ENCODE data around the gene GPR108.
"Not testable (repeated sequence)": the region's sequence is repeated elsewhere in the genome, so short reads cannot be mapped to it uniquely, and the experiment has no call there.

The GPR108 gene

DNA sequence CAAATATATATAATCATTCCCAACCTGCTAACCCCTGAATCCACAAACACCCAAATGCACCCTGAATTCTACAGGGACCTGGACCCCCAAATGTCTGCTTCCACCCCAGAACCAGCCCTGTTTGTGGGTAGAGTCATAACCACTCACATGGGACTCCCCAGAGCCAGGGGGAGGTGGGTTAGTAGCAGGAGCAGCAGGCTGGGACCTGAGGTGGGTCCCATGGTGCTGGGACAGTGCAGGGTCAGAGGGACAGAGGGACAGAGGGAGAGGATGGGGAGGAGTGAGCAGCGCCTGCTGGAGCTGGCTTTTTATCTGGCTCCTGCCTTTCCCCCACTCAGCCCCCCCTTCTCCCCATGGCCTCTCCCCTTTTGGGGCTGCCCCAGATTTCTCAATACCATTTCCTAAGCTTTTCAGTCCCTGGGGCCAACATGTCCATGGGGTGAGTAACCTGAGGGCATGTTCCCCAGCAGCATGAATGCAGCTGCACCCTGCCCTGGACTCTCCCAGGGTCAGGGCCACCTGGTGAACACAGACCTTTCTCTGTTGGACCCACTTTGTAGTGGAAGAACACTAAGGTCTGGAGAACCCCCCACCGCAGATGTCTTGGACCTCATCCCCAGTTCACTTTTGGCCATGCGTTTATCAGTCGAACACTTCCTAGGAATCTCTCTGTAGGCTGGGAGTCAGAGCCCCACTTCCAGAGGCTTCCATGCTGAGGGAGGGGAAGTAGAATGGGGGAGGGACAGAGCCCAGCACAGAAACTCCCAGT is 16.8 kb downstream of the GPR108 start, which contains the start of gene C3:
TSS of gene C3 (minus strand) at position 282 of the 769 bp plus-strand sequence. CDS start at position 221, 61 bp downstream.
- DNase-seq (ENCODE audit: low read depth) = peak; percentile 87

DNA sequence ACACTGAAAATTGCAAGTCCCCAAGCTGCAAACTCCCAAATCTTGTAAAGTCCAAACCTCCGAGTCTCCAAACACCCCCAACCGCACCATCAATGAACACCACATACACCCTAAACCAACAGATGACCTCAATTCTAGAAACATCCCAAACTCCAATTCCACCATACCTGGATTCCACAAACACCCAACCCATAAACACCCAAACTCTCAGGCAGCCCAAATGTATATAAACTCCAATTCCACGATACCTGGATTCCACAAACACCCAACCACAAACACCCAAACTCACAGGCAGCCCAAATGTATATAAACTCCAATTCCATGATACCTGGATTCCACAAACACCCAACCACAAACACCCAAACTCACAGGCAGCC is 17.4 kb downstream of the GPR108 start:
- DNase-seq (ENCODE audit: low read depth) = no peak

DNA sequence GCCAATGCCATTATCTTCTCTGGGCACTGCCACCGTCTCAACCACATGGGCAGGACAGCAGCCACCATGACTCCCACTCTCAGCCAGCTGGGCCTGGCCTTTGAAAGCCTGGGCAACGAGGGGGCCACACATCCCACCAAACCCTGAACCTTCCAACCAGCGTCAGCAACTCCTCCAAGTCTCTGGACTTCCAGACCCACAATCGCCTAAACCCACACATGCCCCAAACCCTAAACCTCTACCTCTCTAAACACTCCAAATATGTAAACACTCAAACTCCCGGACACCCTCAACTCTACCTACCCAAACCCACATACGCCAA is 17.9 kb downstream of the GPR108 start:
- DNase-seq (ENCODE audit: low read depth) = no peak

DNA sequence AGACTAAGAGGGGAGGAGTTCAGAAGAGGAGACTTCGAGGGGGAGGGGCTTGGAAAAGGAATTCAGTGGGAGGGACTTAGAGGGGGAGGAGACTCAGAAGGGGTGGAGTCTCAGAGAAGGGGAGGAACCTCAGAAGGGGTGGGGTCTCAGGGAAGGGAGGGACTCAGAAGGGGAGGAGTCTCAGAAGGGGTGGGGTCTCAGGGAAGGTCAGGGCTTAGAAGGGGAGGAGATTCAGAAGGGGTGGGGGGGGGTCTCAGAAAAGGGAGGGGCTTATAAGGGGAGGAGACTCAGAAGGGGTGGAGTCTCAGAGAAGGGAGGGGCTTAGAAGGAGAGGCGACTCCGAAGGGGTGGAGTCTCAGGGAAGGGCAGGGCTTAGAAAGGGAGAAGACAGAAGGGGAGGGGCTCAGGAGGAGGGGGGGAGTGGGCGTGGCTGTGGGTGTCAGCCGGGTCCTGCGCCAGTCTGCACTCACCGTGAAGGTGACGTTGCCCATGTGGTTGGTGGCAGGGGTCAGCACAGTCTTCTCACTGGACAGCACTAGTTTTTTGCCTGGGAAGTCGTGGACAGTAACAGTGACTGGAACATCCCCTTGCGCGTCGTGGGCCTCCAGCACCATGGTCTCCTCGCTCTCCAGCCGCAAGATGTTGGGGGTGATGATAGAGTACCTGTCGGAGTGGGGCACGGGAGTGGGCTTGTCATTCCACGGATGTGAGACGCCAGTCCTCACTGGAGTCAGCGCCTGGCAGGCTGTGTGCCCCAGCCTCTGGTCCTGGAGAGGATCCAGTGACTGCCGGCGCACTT is 18.4 kb downstream of the GPR108 start:
- no peak for DNase-seq (ENCODE audit: low read depth)

DNA sequence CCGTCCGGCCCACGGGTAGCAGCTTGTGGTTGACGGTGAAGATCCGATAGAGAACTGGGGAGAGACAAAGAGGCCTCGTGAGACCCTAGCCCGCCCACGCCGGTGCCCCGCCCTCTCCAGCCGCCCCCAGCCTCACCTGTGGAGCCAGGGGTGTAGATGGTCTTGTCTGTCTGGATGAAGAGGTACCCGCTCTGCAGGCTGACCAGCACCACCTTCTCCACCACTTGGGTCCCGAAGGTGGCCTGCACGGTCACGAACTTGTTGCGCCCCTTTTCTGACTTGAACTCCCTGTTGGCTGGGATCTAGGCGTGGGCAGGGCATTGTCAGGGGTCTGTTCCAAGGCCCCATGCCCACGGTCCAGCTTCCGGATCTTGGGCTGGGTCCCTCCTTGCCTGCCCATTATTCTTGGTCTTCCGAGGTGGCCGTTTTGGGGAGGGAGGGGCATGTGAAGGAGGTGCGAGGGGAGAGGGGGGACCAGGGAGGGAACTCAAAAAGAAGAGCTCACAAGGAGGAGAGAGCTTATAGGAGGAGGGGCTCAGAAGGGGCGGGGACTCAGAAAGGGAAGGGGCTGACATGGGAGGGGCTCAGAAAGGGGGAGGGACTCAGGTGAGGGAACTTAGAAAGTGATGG is 19.2 kb downstream of the GPR108 start:
- DNase-seq (ENCODE audit: low read depth) = no peak

DNA sequence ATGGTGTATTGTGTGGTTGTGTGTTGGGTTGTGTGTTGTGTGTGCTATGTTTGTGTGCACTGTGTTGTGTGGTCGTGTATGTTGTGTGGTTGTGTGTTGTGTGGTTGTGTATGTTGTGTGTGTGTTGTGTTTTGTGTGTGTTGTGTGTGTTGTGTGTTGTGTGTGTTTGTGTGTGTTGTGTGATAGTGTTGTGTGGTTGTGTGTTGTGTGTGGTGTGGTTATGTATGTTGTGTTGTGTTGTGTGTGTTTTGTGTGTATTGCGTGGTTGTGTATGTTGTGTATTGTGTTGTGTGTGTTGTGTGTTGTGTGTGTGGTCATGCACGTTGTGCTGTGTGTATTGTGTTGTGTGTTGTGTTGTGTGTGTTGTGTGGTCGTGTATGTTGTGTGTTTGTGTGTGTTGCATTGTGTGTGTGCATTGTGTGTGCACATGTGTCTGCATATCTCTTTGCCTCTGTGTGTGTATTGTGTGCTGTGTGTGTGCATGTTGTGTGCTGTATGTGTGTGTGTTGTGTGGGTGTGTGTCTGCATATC is 19.9 kb downstream of the GPR108 start:
- DNase-seq (ENCODE audit: low read depth) = no peak

DNA sequence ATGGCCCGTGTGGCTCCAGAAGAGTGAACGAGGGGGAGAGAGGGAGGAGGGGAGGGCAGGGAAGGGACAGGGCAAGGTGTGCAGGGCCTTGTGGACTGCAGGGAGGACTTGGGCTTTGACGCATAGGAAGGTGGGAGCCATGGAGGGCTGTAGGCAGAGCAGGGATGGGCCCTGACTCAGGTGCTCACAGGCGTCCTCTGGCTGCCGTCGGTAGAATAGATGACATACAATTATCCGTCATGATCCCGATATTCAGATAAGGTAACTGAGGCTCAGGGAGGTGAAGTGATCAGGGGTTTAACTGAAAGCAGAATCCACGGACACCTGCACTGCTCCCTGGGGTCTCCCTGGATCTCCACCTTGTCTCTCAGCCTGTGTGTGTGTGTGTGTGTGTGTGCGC is 20.3 kb downstream of the GPR108 start:
- DNase-seq (ENCODE audit: low read depth) = no peak

DNA sequence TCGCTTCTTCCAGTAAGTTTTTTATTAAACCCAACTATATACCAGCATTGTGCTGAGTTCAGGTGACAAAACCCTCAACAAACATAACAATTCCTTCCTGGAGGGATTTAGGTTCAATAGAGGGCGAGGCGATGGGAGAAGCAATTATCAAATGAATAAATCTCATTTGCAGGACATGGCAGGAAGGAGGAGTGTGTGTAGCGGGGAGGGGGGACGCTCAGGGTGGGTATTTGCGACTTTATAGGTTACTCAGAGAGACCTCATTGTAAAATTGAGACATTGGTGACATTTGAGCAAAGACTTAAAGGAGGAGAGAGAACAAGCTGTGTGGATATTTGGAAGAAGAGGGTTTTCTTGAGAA is 20.8 kb downstream of the GPR108 start:
- no peak for DNase-seq (ENCODE audit: low read depth)

DNA sequence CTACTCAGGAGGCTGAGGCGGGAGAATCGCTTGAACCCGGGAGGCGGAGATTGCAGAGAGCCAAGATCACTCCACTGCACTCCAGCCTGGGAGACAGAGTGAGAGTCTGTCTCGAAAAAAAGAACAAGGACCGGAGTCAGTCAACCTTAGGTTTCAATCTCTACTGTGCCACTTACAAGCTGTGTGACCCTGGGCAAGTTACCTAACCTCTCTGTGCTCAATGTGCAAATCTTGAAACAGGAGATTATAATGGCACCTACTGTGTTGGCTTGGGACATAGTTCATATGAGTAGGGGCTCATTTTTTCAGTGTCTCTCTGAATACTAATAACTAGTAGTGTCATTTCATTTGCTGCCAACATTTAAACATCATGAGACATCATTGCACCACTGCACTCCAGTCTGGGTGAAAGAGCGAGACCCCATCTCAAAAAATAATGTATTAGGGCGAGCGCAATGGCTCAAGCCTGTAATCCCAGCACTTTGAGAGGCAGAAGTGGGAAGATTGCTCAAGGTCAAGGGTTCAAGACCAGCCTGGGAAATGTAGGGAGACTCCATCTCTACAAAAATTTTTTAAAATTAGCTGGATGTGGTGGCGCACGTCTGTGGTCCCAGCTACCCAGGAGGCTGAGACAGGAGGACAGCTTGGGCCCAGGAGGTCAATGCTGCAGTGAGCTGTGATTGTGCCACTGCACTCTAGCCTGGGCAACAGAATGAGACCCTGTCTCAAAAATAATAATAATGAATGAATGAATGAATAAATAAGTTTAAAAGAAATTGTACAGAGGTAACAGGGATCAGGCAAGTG is 22.4 kb downstream of the GPR108 start:
- no peak for DNase-seq (ENCODE audit: low read depth)

DNA sequence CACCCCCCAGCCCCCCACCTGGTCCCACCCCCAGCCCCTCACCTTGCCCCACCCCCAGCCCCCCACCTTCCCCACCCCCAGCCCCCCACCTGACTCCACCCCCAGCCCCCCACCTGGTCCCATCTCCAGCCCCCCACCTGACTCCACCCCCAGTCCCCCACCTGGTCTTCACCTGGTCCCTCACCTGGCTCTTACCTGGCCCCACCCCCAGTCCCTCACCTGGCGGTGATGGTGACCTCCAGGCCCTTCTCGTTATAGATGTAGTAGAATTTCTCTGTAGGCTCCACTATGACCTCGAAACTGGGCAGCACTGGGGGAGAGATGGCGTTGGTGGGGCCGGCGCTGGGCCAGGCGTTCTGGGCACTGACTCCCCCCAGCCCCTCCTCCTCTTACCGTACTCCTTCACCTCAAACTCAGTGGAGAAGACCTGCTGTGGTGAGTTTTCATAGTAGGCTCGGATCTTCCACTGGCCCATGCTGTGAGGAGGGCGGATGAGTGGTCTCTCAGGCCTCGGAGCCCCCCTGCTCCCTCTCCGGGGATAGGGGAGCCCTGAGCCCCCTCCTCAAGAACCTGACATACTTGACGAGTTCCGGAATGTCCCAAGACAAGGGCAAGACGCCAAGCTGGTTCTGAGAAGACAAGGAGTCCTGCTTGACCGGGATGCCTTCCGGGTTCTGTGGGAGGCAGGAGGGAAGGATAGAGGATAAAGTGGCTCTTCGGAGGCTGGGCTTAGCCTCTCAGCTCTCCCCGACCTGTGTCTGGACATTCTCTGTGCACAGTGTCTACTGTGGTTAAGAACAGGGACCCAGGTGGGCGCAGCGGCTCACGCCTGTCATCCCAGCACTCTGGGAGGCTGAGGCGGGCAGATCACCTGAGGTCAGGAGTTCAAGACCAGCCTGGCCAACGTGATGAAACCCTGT is 23.3 kb downstream of the GPR108 start:
- no peak for DNase-seq (ENCODE audit: low read depth)

DNA sequence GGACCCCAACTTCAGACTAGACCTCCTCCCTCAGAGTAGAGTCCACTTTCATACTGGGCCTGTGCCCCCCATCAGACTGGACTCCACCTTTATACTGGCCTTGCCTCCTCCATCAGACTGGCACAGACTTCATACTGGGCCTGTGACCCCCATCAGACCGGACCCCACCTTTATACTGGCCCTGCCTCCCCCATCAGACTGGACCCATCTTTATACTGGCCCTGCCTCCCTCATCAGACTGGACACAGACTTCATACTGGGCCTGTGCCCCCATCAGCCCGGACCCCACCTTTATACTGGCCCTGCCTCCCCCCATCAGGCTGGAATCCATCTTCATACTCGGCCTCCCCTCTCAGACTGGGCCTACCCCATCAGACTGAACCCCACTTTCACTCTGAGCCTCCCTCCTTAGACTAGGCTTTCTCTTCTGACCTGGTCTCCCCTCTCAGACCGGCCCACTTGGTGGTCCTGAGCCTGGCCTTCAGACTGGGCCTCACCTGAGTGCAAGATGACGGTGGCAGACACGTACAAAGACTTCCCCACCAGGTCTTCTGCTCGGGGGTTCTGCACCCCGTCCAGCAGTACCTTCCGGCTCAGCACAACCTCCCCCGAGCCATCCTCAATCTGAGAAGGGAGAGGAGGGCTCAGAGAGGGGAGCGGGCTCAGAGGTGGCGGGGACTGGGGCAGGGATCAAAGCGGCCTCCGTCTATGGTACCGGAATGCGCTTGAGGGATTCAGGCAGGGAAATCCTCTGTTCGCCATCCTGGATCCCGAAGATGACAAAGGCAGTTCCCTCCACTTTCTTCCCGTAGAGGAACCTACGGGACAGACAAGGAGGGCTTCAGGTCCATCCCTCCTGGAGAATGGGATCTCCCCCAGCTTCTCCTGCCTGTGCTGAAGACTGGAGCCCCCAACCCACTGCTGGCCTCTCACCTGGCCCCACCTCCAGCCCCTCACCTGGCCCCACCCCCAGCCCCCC is 24.4 kb downstream of the GPR108 start:
- no peak for DNase-seq (ENCODE audit: low read depth)

DNA sequence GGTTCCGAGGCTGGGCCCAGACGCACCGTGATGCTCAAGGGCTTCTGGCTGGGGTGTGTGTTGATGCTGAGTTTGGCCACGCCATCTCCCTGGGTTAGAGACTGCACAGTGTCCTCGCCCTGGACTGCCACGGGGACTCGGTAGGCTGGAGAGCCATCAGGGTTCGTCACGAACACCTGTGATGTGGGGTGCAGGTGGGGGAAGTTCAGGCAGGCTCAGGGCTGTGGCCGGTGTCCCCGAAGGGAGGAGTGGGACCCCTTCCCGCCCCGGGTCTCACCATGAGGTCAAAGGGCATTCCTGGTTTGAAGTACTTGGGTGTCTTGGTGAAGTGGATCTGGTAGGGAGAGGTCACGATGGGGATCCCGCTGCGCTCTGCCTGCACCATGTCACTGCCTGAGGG is 25.1 kb downstream of the GPR108 start:
- DNase-seq (ENCODE audit: low read depth) = no peak

DNA sequence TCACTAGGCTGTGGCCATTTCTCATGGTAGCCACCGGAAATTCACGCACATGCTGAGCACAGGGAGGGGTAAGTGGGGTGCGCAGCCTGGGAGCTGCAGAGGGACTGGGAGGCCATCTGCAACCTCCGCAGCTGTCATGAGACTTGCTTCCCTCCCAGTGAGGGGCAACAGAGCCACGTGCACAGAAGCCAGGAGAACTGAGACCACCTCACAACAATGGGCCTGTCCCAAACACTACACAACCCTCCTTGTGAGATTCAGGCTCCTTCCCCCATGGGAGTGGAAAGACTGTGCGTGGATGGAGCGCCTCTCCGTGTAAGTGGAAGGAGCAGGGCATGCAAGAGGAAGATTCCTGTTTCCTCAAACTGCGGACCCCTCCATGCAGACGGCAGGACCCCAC is 25.8 kb downstream of the GPR108 start:
- no peak for DNase-seq (ENCODE audit: low read depth)

DNA sequence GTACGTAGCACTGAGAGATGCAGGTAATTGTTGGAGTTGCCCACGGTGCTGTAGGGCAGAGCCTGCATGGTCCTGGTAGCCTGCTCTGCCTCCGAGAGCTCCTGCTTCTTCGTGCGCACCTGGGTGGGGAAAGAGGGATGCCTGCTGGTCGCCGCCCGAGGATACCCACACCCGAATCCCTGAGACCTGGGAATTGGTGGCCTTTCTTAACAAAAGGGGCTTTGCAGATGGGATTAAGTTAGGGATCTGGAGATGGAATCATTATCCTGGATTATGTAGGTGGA is 26.4 kb downstream of the GPR108 start:
- no peak for DNase-seq (ENCODE audit: low read depth)

DNA sequence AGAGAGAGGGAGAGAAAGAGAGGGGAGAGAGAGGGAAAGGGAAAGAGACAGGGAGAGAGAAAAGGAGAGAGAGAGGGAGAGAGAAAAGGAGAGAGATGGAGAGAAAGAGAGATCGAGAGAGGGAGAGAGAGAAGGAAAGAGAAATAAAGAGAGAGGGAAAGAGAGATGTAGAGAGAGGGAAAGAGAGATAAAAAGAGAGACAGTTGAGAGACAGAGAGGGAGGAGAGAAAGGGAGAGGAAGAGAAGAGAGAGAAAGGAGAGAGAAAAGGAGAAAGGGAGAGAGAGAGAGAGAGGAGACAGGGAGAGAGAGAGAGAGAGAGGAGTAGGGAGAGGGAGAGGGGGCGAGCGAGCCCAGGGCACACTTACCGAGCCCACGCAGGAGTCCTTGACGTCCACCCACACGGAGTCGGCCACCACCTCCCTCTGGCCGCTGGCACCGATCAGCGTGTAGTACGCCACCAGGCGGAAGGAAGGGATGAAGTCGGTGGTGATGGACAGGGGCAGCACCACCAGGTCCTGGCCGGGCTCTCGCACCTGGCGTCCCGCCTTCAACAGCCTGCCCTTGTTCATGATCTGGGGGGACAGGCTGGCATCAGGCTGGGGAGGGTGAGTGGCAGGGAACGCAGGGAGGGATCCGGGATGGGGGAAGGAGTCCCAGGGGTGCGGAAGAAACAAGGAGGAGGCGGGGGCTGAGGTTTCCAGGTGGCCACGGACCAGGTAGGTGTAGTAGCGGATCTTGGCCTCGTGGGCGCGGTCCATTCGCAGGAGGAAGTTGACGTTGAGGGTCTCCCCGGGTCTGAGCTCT is 26.9 kb downstream of the GPR108 start:
- DNase-seq (ENCODE audit: low read depth) = no peak

DNA sequence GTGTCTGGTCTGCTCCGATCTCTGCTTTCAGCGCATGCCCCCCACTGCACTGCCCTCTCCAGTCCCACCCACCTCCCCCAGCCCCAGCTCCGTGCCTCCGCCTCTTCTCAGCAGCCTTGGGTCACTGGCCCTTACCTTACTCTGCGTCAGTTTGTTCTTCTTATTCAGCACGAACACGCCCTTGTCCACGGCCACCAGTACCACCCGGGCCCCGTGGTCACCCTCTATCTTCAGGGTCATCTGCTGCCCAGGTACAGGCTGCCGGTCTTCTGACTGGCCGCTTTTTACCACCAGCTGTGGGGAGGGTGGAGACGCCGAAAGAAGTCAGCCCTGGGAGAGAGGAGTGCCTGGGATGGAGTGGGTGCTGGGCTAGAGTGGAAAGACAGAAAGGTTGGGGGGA is 27.8 kb downstream of the GPR108 start:
- DNase-seq (ENCODE audit: low read depth) = no peak

DNA sequence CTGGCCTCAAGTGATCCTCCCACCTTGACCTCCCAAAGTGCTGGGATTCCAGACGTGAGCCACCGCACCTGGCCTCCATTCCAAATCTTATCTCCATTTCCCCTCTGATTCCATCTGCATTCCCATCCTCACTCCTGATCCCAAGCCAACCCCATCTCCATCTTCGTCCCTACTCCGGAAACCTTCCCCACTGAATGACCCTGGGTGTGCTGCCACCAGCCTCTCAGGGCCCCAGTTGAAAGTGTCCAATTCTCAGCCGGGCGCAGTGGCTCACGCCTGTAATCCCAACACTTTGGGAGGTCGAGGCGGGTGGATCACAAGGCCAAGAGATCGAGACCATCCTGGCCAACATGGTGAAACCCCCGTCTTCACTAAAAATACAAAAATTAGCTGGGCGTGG is 28.5 kb downstream of the GPR108 start:
- DNase-seq (ENCODE audit: low read depth) = not testable (repeated sequence)

DNA sequence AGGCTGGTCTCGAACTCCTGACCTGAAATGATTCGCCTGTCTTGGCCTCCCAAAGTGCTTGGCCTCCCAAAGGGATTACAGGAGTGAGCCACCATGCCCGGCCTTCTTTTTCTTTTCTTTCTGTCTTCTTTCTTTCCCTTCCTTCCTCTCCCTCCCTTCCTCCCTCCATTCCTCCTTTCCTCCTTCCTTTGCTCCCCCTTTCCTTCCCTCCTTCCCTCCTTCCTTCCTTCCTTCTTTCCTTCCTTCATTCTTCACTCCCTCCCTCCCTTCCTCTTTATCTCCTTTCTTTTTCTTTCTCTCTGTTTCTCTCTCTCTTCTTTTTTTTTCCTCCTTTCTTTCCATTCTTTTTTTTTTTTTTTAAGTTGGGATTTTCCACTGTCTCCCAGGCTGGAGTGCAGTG is 29.0 kb downstream of the GPR108 start:
- no peak for DNase-seq (ENCODE audit: low read depth)

DNA sequence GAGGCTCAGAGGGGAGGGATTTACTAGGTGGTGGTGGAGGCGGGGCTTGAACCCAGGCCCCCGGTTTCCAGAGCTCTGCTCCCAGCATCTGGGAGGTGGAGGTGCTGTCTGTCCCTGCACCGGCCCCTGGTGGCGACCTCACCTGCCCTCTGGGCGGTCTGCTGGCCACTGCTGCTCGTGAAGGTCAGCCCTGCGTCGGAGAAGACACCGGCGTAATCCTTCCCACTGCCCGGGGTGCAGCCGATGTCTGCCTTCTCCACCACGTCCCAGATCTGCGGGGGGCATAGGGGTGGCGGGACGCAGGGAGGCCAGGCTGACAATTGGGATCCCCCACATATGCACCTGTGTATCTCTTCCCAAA is 29.7 kb downstream of the GPR108 start:
- DNase-seq (ENCODE audit: low read depth) = no peak

Measured in fibroblast of gingiva (primary cell).